Activated T-helper 1 cell treated with anti-CD3 and anti-CD28 coated beads, Interleukin-2, amount 50 U/mL, for 16 hours (primary cell): ENCODE results near the gene RGPD5.
"Not testable (repeated sequence)": the region's sequence is repeated elsewhere in the genome, so short reads cannot be mapped to it uniquely, and the experiment has no call there.

Source experiments
- DNase-seq, 2 donors: peaks; one replicate each; pipeline ENCODE4 v3.0.0-alpha.2; 2020; ENCODE audit warnings: low read depth in 1 of 2, low spot score in 1 of 2

Gene RGPD5

DNA sequence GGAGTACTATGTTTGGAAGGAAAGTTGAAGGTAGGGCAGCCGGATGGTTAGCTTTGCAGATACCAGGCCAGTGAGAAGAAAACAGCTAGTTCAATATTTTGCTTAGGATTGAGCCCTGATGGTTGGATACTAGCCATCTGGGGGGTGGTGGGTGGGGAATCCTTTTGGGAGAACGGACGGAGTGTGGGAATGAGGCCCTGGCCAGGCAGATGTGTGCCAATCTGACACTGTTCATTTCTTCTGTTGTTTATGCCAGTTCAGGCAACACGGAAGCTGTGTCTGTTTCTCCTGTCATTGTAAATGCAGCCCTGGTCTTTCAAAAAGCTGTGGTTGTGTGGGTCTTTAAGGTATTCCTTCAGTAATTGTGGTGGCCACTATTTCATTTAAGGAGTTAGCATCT, 96.9 kb downstream of the RGPD5 start:
- DNase-seq = not testable (repeated sequence)

DNA sequence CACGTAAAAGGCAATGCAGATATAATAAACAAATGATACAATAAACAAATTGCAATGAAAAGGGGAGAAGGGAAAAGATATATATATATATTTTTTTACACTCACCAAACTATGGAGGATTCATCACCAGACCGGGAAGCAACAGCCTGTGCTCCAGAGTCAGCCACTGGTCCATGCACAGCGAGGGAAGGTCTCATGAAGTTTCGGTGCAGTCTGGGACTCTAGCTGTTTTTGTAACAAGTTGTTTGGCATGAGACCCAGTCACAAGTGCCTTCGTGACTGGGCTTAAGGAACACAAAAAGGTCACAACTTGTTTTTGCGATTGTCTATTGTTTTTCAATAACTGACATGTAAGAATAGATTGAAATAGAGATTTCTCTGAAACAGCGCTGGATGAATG, 99.6 kb downstream of the RGPD5 start:
- DNase-seq = not testable (repeated sequence)

DNA sequence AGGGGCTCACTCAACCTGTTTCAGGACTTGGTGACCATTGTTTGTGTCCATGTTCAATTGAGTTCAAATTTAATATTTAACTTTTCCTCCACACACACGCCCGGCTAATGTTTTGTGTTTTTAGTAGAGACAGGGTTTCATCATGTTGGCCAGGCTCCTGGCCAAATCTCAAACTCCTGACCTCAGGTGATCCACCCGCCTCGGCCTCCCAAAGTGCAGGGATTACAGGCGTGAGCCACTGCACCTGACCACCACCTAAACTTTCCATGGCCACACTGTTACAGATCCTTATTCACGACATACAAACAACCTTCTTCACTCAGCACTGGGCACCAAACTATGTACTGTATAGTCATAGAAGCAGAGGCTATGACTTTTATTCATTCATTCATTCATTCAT, 100.0 kb downstream of the RGPD5 start:
- not testable (repeated sequence) for DNase-seq

DNA sequence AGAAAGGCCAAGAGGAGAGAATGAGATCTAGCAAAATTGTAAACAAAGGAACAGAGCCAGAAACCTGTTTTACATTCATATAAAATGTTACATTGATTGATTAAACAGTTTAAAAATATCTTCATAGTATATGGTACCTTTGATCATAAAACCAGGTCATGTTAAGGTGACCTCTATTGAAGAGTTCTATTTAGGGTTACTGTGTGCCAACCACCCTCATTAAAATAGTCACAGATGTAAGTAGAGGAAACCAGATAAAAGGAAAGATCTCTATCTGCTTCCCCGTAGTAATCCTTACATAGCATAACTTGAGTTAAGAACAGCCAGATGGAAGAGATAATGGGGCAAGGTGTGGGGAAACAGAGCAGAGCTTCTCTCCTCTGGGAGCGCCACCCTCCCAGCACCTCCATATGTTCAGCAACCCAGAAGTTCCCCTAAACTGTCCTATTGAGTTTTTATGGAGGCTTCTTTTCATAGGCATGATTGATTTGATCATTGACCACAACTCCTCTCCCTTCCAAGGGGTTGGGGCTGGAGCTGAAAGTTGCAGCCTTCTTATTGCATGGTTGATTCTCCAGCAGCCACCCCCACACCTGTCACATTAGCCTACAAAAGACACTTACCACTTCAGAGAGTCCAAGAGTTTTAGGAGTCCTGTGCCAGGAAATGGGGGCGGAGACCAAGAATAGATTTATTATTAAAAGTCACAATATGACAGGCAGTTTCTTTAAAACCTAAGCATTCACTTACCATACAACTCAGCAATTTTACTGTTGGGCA, 101.2 kb downstream of the RGPD5 start:
- DNase-seq = not testable (repeated sequence)

DNA sequence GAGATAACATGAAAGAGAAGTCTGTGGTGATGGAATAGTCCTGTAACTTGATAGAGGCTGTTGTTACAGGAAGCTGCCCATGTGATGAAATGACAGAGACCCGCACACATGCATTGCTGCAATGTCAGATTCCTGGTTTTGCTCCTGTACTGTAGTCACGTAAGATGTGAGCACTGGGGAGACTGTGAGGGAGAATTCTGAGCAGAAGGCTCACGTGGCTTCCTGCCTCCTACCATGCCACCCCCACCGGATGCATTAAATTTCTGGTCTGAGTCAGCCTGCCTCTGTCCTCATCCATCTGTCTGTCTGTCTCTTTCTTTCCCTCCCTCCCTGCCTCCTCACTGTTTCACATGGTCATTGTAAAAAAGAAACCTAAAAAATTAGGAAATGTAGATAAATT, 102.1 kb downstream of the RGPD5 start:
- not testable (repeated sequence) for DNase-seq

DNA sequence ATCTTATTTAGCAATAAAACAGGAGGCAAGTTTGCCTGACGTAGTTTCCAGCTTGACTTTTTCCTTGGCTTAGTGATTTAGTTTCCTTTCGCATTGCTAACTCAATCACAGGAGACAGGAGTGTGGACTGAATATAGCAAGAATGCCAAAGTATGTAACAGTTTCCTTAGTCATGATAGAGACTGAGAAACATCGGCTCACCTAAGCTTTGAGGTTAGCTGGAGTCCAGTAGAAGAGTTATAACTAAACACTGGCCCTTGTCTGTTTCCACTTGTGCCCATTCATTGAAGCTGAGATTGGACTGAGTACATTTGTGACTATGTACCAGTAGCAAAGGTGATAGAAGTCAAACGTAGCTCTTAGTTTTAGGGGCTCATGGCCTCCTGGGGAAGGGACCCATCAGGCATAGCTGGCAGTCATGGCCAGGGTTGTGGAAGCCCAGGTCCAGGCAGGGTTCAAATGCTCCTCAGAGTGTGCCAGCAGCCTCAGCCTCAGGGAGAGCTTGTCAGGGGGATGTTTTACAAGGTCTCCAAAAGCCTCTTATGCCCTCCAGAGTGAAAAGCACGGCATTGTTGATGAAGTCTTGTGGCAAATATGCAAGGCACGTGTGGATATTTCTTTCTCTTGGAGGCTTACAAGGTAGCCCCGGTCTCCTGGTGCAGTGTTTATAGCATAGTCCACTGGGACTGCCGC, 103.8 kb downstream of the RGPD5 start:
- not testable (repeated sequence) for DNase-seq

DNA sequence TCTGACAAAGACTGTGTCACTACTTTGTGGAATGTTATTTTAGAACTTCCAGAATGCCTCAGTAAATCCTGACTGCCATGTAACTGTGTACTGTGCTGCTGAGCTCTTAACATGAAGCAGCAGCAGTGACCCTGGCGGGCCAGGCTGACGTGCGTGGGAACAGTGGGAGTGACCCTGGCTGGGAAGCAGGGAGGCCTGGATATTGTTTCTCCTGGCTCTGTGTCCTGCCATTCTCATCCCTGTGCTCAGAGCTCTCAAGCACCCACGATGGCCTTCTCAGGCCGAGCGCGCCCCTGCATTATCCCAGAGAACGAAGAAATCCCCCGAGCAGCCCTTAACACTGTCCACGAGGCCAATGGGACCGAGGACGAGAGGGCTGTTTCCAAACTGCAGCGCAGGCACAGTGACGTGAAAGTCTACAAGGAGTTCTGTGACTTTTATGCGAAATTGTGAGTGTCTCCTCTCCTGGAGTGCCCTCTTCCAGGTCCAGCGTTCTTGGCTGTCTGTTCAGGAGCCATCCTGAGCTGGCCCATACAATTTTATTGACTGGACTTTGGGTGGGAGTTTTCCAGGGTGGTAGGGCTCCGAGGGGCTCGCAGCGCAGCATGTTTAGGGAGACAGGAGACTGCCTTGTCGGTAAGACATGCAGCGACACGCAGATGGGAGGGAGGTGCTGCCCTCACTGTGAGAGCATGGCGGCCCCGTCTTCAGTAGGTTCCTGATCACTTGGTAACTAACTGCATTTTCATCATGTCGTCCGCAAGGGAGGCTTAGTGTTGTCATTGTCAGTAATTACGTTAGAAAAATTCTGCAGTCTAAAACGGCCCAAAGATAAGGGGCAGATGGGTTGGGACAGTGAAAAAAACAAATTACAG, 104.6 kb downstream of the RGPD5 start, which contains the start of gene LIMS3:
Gene LIMS3, plus strand, starts transcription at position 227 of the 875 bp plus-strand sequence. Its CDS starts 41 bp downstream, at position 268.
- not testable (repeated sequence) for DNase-seq

DNA sequence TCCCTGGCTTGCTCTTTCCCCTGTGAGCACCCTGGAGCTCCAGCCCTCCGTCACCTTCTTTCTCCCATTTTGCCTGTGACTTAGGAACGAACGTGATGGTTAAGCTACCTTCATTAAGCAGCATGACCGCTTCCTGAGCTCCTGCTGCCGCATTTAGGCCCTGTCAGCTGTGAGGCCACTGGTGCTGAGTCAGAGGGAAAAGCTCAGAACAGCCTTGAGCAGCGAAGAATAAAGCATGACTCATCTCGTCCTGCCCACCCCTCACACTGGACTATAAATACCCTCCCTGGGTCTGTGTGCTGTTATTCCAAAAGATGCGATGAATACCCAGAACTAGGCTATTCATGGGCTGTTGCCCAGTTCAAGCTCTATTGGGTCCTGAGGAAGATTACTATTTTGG, 111.7 kb downstream of the RGPD5 start:
- not testable (repeated sequence) for DNase-seq
